Measurements from ENCODE around the gene OR6B1. TPM values are rescaled to one million over a fixed set of nuclear protein-coding genes. Genes with fewer than 3 reads are reported as not detected.

Gene OR6B1
- total and polyA plus RNA-seq, 2 donors (not counting 1 experiment from before 2014, with no cell fraction given) = not detected

GRCh38 chr7:144036302-144036885 lies 36.3 kb downstream of the OR6B1 start:
- ChIA-PET POLR2A (no interaction called here), CTCF (no interaction called here)
- Histone ChIP-seq H3K9ac (ENCODE audit: low read length) (no peak overlapping the region), H3K4me3 (ENCODE audit: control extremely low read depth in 1 of 5, extremely low read depth in 1 of 5, insufficient read depth in 1 of 5, low read depth in 2 of 5, low read length in 4 of 5) (no peak overlapping the region), H2AFZ (ENCODE audit: insufficient read depth, low read depth, low read length, poor library complexity, severe bottlenecking) (no peak overlapping the region), H3K79me2 (ENCODE audit: control insufficient read depth, insufficient read depth, low read length) (no peaks in the 10 kb centered on the region), H3K4me2 (replicated peaks; ENCODE audit: low read depth, low read length, poor library complexity, severe bottlenecking) (no peak overlapping the region), H3K4me1 (ENCODE audit: control insufficient read depth in 2 of 2, insufficient read depth in 2 of 2, low read length in 2 of 2) (no peaks in the 10 kb centered on the region), H3K27ac (ENCODE audit: low read length in 2 of 2) (no peak overlapping the region), H3K9me3 (ENCODE audit: control extremely low read depth in 1 of 3, control insufficient read depth in 2 of 3, insufficient read depth in 1 of 3, low read length in 2 of 3) (no peaks in the 10 kb centered on the region), H3K27me3 (replicated peaks in 1 of 4; ENCODE audit: control extremely low read depth in 1 of 4, control insufficient read depth in 3 of 4, insufficient read depth in 4 of 4, low read length in 3 of 4) (peaks cover 0 to 8% (median 4%) of the 10 kb centered on the region in 4 experiments), H3K36me3 (replicated peaks in 1 of 2; ENCODE audit: control extremely low read depth in 1 of 2, control insufficient read depth in 1 of 2, extremely low read depth in 1 of 2, insufficient read depth in 2 of 2, low read length in 1 of 2) (no peaks in the 10 kb centered on the region), H4K20me1 (ENCODE audit: control insufficient read depth, insufficient read depth, low read length, poor library complexity, severe bottlenecking) (no peaks in the 10 kb centered on the region)
- Mint-ChIP-seq H3K27ac (no peak overlapping the region), H3K4me3 (no peak overlapping the region), H3K4me1 (no peaks in the 10 kb centered on the region), H3K27me3 (peaks cover 13% of the 10 kb centered on the region), H3K9me3 (ENCODE audit: insufficient read depth) (no peaks in the 10 kb centered on the region)
- WGBS (ENCODE audit: insufficient coverage) = 46% methylated on average over 1 of the region's 1 CpG
- no peak for ATAC-seq (ENCODE audit: low read depth)
- no peak for DNase-seq
- TF ChIP-seq EZH2 (IDR thresholded peaks at IDR 0.05; ENCODE audit: borderline replicate concordance, insufficient read depth, low read depth, low read length, poor library complexity, severe bottlenecking) (no peak), CTCF (IDR thresholded peaks at IDR 0.05) (no peak)
- intact Hi-C loops (cut with micrococcal nuclease) = no loop called here

- Mint-ChIP-seq H3K4me3 (no peak overlapping the region), H3K27me3 (peaks cover 7% of the 10 kb centered on the region), H3K4me1 (no peaks in the 10 kb centered on the region), H3K27ac (no peak overlapping the region), H3K9me3 (ENCODE audit: insufficient read depth) (no peaks in the 10 kb centered on the region)
- no peak overlapping the region for H3K27ac ChIP-seq (ENCODE audit: low read length in 2 of 2)
- ATAC-seq (ENCODE audit: low read depth) (no peak), DNase-seq (no peak)
- H4K20me1 ChIP-seq (ENCODE audit: control insufficient read depth, insufficient read depth, low read length, poor library complexity, severe bottlenecking) = no peaks in the 10 kb centered on the region
- no peaks in the 10 kb centered on the region for H3K4me1 ChIP-seq (ENCODE audit: control insufficient read depth in 2 of 2, insufficient read depth in 2 of 2, low read length in 2 of 2)
- H3K4me2 ChIP-seq (replicated peaks; ENCODE audit: low read depth, low read length, poor library complexity, severe bottlenecking) = no peak overlapping the region
- H3K36me3 ChIP-seq (replicated peaks in 1 of 2; ENCODE audit: control extremely low read depth in 1 of 2, control insufficient read depth in 1 of 2, extremely low read depth in 1 of 2, insufficient read depth in 2 of 2, low read length in 1 of 2) = no peaks in the 10 kb centered on the region
- intact Hi-C loops (cut with micrococcal nuclease) = no loop called here
- no peaks in the 10 kb centered on the region for H3K9me3 ChIP-seq (ENCODE audit: control extremely low read depth in 1 of 3, control insufficient read depth in 2 of 3, insufficient read depth in 1 of 3, low read length in 2 of 3)
- no peaks in the 10 kb centered on the region for H3K79me2 ChIP-seq (ENCODE audit: control insufficient read depth, insufficient read depth, low read length)
- peaks cover 0 to 7% (median 3%) of the 10 kb centered on the region in 4 experiments for H3K27me3 ChIP-seq (replicated peaks in 1 of 4; ENCODE audit: control extremely low read depth in 1 of 4, control insufficient read depth in 3 of 4, insufficient read depth in 4 of 4, low read length in 3 of 4)
- no peak overlapping the region for H3K9ac ChIP-seq (ENCODE audit: low read length)
- ChIA-PET CTCF (no interaction called here), POLR2A (no interaction called here)
- 100% methylated on average over 1 of the region's 1 CpG for WGBS (ENCODE audit: insufficient coverage)
- H3K4me3 ChIP-seq (ENCODE audit: control extremely low read depth in 1 of 5, extremely low read depth in 1 of 5, insufficient read depth in 1 of 5, low read depth in 2 of 5, low read length in 4 of 5) = no peak overlapping the region
- TF ChIP-seq EZH2 (IDR thresholded peaks at IDR 0.05; ENCODE audit: borderline replicate concordance, insufficient read depth, low read depth, low read length, poor library complexity, severe bottlenecking) (no peak), CTCF (IDR thresholded peaks at IDR 0.05) (no peak)
- no peak overlapping the region for H2AFZ ChIP-seq (ENCODE audit: insufficient read depth, low read depth, low read length, poor library complexity, severe bottlenecking)
Observed at GRCh38 chr7:144037414-144038035, 37.4 kb downstream of the OR6B1 start.
